ENCODE results near the gene PTPRN2.

PTPRN2 gene

DNA sequence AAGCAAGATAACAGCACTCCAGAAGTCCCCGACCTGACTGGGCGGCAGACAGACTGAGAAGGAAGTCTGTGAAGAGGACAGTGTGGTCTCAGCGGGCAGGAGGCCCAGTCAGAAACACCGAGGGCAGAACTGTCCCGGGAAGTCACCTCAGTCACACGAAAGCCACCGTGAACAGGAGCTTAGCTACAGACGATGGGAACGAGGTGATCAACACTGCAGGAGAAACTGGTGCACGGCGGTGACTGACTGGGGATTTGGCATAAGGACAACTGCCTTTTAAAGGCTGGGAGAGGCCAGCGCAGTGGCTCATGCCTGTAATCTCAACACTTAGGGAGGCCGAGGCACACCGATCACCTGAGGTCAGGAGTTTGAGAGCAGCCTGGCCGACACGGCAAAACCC, 217.8 kb downstream of the PTPRN2 start:
- no peak overlapping the region for H3K4me3 ChIP-seq (ENCODE audit: low read depth, low read length)
- no peak for DNase-seq (ENCODE audit: low read depth)
- TF ChIP-seq, protein P1, sequence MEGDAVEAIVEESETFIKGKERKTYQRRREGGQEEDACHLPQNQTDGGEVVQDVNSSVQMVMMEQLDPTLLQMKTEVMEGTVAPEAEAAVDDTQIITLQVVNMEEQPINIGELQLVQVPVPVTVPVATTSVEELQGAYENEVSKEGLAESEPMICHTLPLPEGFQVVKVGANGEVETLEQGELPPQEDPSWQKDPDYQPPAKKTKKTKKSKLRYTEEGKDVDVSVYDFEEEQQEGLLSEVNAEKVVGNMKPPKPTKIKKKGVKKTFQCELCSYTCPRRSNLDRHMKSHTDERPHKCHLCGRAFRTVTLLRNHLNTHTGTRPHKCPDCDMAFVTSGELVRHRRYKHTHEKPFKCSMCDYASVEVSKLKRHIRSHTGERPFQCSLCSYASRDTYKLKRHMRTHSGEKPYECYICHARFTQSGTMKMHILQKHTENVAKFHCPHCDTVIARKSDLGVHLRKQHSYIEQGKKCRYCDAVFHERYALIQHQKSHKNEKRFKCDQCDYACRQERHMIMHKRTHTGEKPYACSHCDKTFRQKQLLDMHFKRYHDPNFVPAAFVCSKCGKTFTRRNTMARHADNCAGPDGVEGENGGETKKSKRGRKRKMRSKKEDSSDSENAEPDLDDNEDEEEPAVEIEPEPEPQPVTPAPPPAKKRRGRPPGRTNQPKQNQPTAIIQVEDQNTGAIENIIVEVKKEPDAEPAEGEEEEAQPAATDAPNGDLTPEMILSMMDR (IDR thresholded peaks at IDR 0.05; ENCODE audit: low read depth, low read length, missing control alignments): no peak

DNA sequence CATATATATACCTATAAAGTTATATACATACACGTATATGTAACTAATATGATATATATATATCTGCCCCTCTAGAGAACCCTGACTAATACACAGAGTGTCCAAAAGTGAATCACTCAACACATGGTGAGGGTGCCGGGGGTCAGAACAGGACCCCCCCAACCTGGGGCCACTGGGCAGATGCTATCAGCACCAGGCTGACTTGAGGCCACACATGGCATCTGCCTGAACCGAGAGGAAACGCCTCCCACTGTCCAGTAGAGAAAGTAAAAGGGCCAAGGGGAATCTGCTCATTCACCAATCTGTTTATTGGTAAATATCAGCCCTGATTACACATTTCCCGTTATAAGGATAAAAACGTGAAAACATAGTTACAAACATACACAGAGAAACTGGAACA, 218.3 kb downstream of the PTPRN2 start:
- no peak overlapping the region for H3K4me3 ChIP-seq (ENCODE audit: low read depth, low read length)
- TF ChIP-seq, protein P1 (IDR thresholded peaks at IDR 0.05; ENCODE audit: low read depth, low read length, missing control alignments): no peak
- no peak for DNase-seq (ENCODE audit: low read depth)

DNA sequence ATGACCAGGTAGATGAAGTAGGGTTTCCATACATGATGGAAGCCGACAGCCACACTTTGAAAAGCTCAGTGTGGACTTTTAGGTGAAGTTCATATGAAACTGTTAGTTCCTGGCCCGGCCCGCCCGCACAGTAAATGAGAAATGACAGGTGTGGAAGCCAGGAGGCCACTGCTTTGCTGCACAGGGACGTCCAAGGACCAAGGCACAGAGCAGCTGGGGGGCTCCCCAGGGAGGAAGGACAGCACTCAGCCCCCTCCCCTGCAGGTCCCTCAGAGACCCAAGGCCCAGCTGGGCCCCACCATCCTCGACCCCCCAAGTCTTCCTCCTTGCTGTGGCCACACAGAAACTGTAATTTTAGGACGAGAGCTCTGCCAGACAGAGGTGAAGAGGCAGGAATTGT, 219.2 kb downstream of the PTPRN2 start:
- TF ChIP-seq, protein P1 (IDR thresholded peaks at IDR 0.05; ENCODE audit: low read depth, low read length, missing control alignments): no peak
- H3K4me3 ChIP-seq (ENCODE audit: low read depth, low read length): no peak overlapping the region
- DNase-seq (ENCODE audit: low read depth): no peak

DNA sequence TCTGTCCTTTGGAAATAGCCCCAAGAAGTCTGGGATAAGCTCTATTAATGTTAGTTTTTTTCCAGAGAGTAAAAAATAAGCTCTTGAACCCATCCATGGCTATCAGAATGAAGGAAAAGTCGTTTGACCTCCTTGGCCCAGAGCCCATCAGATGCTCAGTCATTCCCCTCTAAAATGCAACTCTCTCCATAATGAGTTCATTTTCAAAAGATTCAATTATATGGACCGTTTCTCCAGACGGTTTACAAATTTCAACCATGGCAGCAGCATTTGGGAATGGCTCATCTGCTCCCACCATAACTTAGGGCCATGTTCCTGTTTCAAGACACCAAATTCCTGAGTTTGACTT, 220.0 kb downstream of the PTPRN2 start:
- TF ChIP-seq, protein P1 (IDR thresholded peaks at IDR 0.05; ENCODE audit: low read depth, low read length, missing control alignments): no peak
- H3K4me3 ChIP-seq (ENCODE audit: low read depth, low read length): no peak overlapping the region
- no peak for DNase-seq (ENCODE audit: low read depth)

DNA sequence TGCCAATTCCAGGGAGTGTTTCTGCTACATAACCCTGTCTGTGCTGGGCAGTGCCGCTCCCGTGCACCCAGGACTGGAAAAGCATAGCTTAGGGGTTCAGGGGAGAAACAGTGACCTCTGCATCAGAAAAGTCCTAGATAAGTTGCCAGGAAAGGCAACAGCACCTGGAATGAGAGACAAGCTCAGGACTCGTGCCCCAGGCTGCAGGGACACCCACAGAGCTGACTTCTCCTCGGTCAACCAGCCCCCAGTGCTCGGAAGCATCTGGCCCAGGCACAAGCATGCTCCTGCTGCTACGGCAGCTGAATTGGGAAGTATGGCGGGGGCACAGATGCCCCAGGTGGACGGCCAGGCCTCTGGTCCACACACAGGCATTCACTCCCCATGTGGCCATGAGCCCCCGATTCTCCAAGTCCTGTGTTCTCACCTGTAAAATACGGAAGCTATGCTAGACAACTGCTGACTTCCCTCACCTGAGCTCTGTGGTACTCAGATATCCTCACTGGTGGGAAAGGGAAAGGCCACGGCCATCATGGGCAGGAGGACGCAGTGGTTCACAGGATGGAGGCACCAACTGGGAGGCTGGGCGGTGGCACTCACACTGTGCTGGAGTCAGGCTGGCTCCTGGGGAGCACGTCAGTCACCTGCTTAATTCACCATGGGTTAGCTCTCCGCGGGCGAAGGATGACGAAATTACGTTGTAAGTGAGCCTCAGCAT, 220.5 kb downstream of the PTPRN2 start:
- no peak overlapping the region for H3K4me3 ChIP-seq (ENCODE audit: low read depth, low read length)

DNA sequence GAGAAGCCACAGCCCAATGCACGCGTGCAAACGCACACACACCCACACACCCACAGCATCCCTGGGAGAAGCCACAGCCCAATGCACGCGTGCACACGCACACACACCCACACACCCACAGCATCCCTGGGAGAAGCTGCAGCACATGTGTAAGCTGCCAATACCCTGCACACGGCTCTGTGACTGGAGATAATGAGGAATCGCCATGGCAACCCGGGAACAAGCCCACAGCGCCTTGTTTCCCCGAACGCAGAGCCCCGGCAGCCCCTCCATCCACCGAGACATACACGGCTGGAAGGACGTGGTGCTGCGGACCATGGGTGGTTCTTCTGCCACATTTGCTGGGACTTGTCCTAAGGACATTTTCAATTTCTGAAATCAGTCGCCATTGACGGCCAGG, 221.3 kb downstream of the PTPRN2 start:
- TF ChIP-seq, protein P1 (IDR thresholded peaks at IDR 0.05; ENCODE audit: low read depth, low read length, missing control alignments): no peak
- H3K4me3 ChIP-seq (ENCODE audit: low read depth, low read length): no peak overlapping the region
- no peak for DNase-seq (ENCODE audit: low read depth)

More for the DNA sequence above, 220.5 kb downstream of the PTPRN2 start:
- TF ChIP-seq, protein P1 (IDR thresholded peaks at IDR 0.05; ENCODE audit: low read depth, low read length, missing control alignments): no peak
- no peak for DNase-seq (ENCODE audit: low read depth)

DNA sequence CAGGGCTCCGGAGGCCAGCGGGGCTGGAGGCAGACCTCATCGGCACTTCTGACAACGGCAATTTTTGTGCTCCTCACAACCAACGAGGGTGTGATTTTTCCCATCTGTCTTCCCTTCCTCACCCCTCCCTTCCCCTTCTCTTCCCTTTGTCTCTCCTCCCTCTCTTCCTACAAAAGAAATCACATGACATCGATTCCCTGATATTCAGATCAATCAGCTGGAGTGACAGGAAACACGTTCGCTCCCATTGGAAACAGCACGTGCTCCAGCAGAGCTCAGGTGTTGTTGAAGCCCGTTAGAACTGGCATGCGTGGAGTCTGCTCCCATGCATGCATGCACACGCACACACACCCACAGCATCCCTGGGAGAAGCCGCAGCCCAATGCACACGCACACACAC, 222.4 kb downstream of the PTPRN2 start:
- DNase-seq (ENCODE audit: low read depth): no peak
- TF ChIP-seq, protein P1 (IDR thresholded peaks at IDR 0.05; ENCODE audit: low read depth, low read length, missing control alignments): no peak
- H3K4me3 ChIP-seq (ENCODE audit: low read depth, low read length): no peak overlapping the region
